Prostate gland (tissue), 2 donors: ENCODE results near the gene PRPF31. TPM values are rescaled to one million over a fixed set of nuclear protein-coding genes. Genes with fewer than 3 reads are reported as not detected.

Experiments used
- DNase-seq: peaks from one replicate; pipeline ENCODE4 v3.0.0-alpha.2; 2019; ENCODE audit warnings: low spot score
- H3K27ac ChIP-seq, 2 donors: fragments of 200-600 bp; sonication (generic); 2 replicates each; pipeline ENCODE4 v1.5.1; 2017 to 2019
- H3K27me3 ChIP-seq: fragments of 200-600 bp; sonication (generic); replicated peaks from 2 replicates; pipeline ENCODE4 v1.5.1; 2019; ENCODE audit not compliant: insufficient read depth
- H3K36me3 ChIP-seq, 2 donors: fragments of 200-600 bp; sonication (generic); 1 replicate in 1 of 2; 2 replicates in 1 of 2; pipeline versions ENCODE4 v1.5.1 to v1.8.1; 2017 to 2019
- H3K4me1 ChIP-seq: fragments of 200-600 bp; sonication (generic); replicated peaks from 2 replicates; pipeline ENCODE4 v1.5.1; 2019
- H3K4me3 ChIP-seq, 2 donors: fragments of 200-600 bp; sonication (generic); 2 replicates each; pipeline ENCODE4 v1.5.1; 2017 to 2019
- H3K9me3 ChIP-seq: fragments of 200-600 bp; sonication (generic); 2 replicates; pipeline ENCODE4 v1.5.1; 2017
- CTCF ChIP-seq, 4 experiments: fragments of 200-600 bp in 2 of 4; fragments of 450-650 bp in 2 of 4; sonication (generic) in 2 of 4; IDR thresholded peaks; 1 replicate in 3 of 4; 2 replicates in 1 of 4; pipeline ENCODE4 v1.5.1; 2016 to 2019; ENCODE audit warnings: antibody characterized with exemption in 4 of 4, mild to moderate bottlenecking in 2 of 4, moderate library complexity in 2 of 4
- POLR2A ChIP-seq: fragments of 450-650 bp; IDR thresholded peaks from one replicate; pipeline ENCODE4 v1.6.1; 2016; ENCODE audit warnings: antibody characterized with exemption, mild to moderate bottlenecking
- POLR2AphosphoS5 ChIP-seq: sonication (generic); formaldehyde crosslinking; IDR thresholded peaks from one replicate; pipeline ENCODE4 v1.6.1; 2017; ENCODE audit warnings: antibody characterized with exemption
- WGBS: methylation state at CpG from one replicate; pipeline ENCODE4 v1.1.5; 2018; 5-methylcytosine and 5-hydroxymethylcytosine counted together
- intact Hi-C: fragments of 100-400 bp; cut with DNase I; formaldehyde crosslinking; loops from one replicate; pipeline ENCODE4 v1.14.2; 2022
- total RNA-seq, 2 donors: library from RNA; depleted of rRNA; stranded (reverse); fragments of >200 nt; gene quantifications; one replicate each; pipeline ENCODE4 v1.1.0, GENCODE V29; 2016

Gene PRPF31
- total RNA-seq, 2 donors from 2014 or later, result 50.7 to 71.6 TPM

GRCh38 chr19:54109651-54110050, 5.9 kb upstream of the PRPF31 start:
- TF ChIP-seq POLR2AphosphoS5, result no peak
- TF ChIP-seq POLR2A, result no peak
- TF ChIP-seq CTCF (IDR thresholded peaks at IDR 0.05), result no peak
- intact Hi-C loops, result no loop called here
- Histone ChIP-seq H3K4me3 (no peak overlapping the region), H3K4me1 (peaks cover 4% of the 10 kb centered on the region), H3K9me3 (no peaks in the 10 kb centered on the region), H3K36me3 (peaks cover 4 to 13% of the 10 kb centered on the region in 2 donors), H3K27me3 (no peaks in the 10 kb centered on the region), H3K27ac (no peak overlapping the region)
- 69% methylated on average over 6 of the region's 6 CpGs for WGBS
- DNase-seq, result no peak

- H3K4me3 ChIP-seq, result peak overlapping the region; percentile 85 to 90
- no peaks in the 10 kb centered on the region for H3K27me3 ChIP-seq
- H3K36me3 ChIP-seq, result peaks cover 0 to 3% of the 10 kb centered on the region in 2 donors
- peak; percentile 33 for DNase-seq
- intact Hi-C loops, result no loop called here
- 31% methylated on average over 25 of the region's 28 CpGs for WGBS
- TF ChIP-seq POLR2A, result peak; percentile 22
- TF ChIP-seq CTCF (IDR thresholded peaks at IDR 0.05), result no peak
- TF ChIP-seq POLR2AphosphoS5, result peak; percentile 12
- peaks cover 16% of the 10 kb centered on the region for H3K4me1 ChIP-seq
- H3K9me3 ChIP-seq, result no peaks in the 10 kb centered on the region
- H3K27ac ChIP-seq, result peak overlapping the region; percentile 90 to 92
Observed at GRCh38 chr19:54114340-54115108, 1.0 kb upstream of the PRPF31 start.

GRCh38 chr19:54121259-54121658, 5.7 kb downstream of the PRPF31 start:
- intact Hi-C loops, result no loop called here
- no peaks in the 10 kb centered on the region for H3K27me3 ChIP-seq
- no peak overlapping the region for H3K4me3 ChIP-seq
- 90% methylated on average over 10 of the region's 10 CpGs for WGBS
- no peak overlapping the region for H3K27ac ChIP-seq
- H3K9me3 ChIP-seq, result no peaks in the 10 kb centered on the region
- H3K36me3 ChIP-seq, result peaks cover 14 to 23% of the 10 kb centered on the region in 2 donors
- peaks cover 7% of the 10 kb centered on the region for H3K4me1 ChIP-seq
- DNase-seq, result no peak
- TF ChIP-seq POLR2A, result no peak
- no peak for TF ChIP-seq CTCF (IDR thresholded peaks at IDR 0.05)
- no peak for TF ChIP-seq POLR2AphosphoS5

- intact Hi-C loops, result no loop called here
- H3K9me3 ChIP-seq, result no peaks in the 10 kb centered on the region
- TF ChIP-seq POLR2A (no peak), POLR2AphosphoS5 (no peak), CTCF (IDR thresholded peaks at IDR 0.05) (no peak)
- DNase-seq, result no peak
- H3K36me3 ChIP-seq, result peaks cover 22 to 28% of the 10 kb centered on the region in 2 donors
- H3K4me1 ChIP-seq, result no peaks in the 10 kb centered on the region
- H3K27me3 ChIP-seq, result no peaks in the 10 kb centered on the region
- H3K4me3 ChIP-seq, result no peak overlapping the region
- no peak overlapping the region for H3K27ac ChIP-seq
- 96% methylated on average over 16 of the region's 17 CpGs for WGBS
Observed at GRCh38 chr19:54123682-54124081, 8.1 kb downstream of the PRPF31 start.

- no peak for TF ChIP-seq CTCF (IDR thresholded peaks at IDR 0.05)
- no peak for TF ChIP-seq POLR2AphosphoS5
- no peak for TF ChIP-seq POLR2A
- H3K4me3 ChIP-seq, result no peak overlapping the region
- H3K36me3 ChIP-seq, result peaks cover 25 to 28% of the 10 kb centered on the region in 2 donors
- 90% methylated on average over 19 of the region's 19 CpGs for WGBS
- no peak for DNase-seq
- H3K9me3 ChIP-seq, result no peaks in the 10 kb centered on the region
- intact Hi-C loops, result no loop called here
- H3K4me1 ChIP-seq, result no peaks in the 10 kb centered on the region
- no peaks in the 10 kb centered on the region for H3K27me3 ChIP-seq
- no peak overlapping the region for H3K27ac ChIP-seq
Observed at GRCh38 chr19:54124393-54124792, 8.8 kb downstream of the PRPF31 start.
